Measurements from ENCODE around the gene OR4E2. TPM values are rescaled to one million over a fixed set of nuclear protein-coding genes. Genes with fewer than 3 reads are reported as not detected.

The OR4E2 gene
- total and polyA plus RNA-seq, 12 donors = not detected

- Histone ChIP-seq H3K9me3 (no peaks in the 10 kb centered on the region), H3K27me3 (no peaks in the 10 kb centered on the region), H3K36me3 (no peaks in the 10 kb centered on the region), H3K4me3 (no peak overlapping the region), H3K4me1 (peaks cover 0 to 10% (median 0%) of the 10 kb centered on the region in 9 donors), H3K27ac (no peak overlapping the region)
- ATAC-seq (no peak), DNase-seq (no peak)
- 48 to 100% methylated on average over 1 of the region's 1 CpG for WGBS, 2 donors
- TF ChIP-seq, protein P1, sequence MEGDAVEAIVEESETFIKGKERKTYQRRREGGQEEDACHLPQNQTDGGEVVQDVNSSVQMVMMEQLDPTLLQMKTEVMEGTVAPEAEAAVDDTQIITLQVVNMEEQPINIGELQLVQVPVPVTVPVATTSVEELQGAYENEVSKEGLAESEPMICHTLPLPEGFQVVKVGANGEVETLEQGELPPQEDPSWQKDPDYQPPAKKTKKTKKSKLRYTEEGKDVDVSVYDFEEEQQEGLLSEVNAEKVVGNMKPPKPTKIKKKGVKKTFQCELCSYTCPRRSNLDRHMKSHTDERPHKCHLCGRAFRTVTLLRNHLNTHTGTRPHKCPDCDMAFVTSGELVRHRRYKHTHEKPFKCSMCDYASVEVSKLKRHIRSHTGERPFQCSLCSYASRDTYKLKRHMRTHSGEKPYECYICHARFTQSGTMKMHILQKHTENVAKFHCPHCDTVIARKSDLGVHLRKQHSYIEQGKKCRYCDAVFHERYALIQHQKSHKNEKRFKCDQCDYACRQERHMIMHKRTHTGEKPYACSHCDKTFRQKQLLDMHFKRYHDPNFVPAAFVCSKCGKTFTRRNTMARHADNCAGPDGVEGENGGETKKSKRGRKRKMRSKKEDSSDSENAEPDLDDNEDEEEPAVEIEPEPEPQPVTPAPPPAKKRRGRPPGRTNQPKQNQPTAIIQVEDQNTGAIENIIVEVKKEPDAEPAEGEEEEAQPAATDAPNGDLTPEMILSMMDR (IDR thresholded peaks at IDR 0.05) = no peak
- intact Hi-C loops (cut with DNase I) = no loop called here
Measured at GRCh38 chr14:21656980-21657379, 3.3 kb downstream of the OR4E2 start.

- Histone ChIP-seq H3K4me3 (no peak overlapping the region), H3K9me3 (peaks cover 0 to 8% (median 0%) of the 10 kb centered on the region in 11 donors), H3K36me3 (no peaks in the 10 kb centered on the region), H3K27ac (no peak overlapping the region), H3K4me1 (no peaks in the 10 kb centered on the region), H3K27me3 (no peaks in the 10 kb centered on the region)
- no peak for ATAC-seq
- intact Hi-C loops (cut with DNase I) = no loop called here
- no peak for DNase-seq
- 73 to 77% methylated on average over 3 of the region's 3 CpGs for WGBS, 2 donors
- TF ChIP-seq, protein P1 (IDR thresholded peaks at IDR 0.05) = no peak
Measured at GRCh38 chr14:21668377-21668776, 14.7 kb downstream of the OR4E2 start.

DNA sequence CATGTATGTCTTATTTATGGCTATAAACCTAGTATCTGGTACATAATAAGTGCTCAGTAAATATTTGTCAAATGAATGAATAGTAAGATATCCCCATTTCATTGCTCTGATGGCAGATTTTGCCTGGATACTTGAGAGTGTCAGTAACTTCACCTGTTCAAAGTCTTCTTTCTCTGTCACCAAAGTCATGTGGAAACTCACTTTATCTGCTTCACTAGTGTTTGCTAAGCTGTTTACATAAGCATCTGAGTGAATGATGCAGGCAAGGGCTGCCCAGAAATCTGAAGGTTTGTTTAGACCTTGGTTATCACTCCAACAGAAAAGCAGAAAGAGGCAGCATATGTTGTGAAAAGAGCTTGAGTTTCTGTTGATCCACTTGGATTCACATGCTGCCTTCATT lies 15.6 kb downstream of the OR4E2 start:
- no peak overlapping the region for H3K27ac ChIP-seq
- no peak for DNase-seq
- no peak for ATAC-seq
- H3K9me3 ChIP-seq = peaks cover 0 to 5% (median 0%) of the 10 kb centered on the region in 11 donors
- intact Hi-C loops (cut with DNase I) = no loop called here
- TF ChIP-seq, protein P1 (IDR thresholded peaks at IDR 0.05) = no peak
- H3K4me3 ChIP-seq = no peak overlapping the region
- H3K36me3 ChIP-seq = no peaks in the 10 kb centered on the region
- H3K4me1 ChIP-seq = no peaks in the 10 kb centered on the region
- no peaks in the 10 kb centered on the region for H3K27me3 ChIP-seq

DNA sequence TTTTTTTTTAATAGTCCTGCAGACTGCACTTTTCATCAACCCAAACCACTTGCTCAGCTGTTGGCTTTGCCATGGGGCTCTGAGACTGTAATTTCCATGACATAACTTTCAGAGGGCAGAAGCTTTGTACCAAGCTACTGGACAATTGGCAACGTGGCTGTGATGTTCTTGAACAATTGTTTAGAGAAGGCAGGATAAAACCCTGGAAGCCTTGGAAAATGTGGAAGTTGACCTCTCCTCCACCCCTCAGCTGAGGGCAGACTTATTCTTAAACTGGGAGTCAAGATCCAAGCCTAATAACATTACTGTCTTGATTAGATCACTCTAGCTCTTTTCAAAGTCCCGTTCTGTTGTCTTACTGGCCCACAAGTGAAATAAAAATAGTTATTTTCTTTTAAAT lies 17.7 kb downstream of the OR4E2 start:
- DNase-seq (no peak), ATAC-seq (no peak)
- no peak overlapping the region for H3K27ac ChIP-seq
- no peaks in the 10 kb centered on the region for H3K4me1 ChIP-seq
- TF ChIP-seq, protein P1 (IDR thresholded peaks at IDR 0.05) = no peak
- peaks cover 0 to 17% (median 5%) of the 10 kb centered on the region in 11 donors for H3K9me3 ChIP-seq
- H3K4me3 ChIP-seq = no peak overlapping the region
- 34 to 35% methylated on average over 2 of the region's 2 CpGs for WGBS, 2 donors
- no peaks in the 10 kb centered on the region for H3K27me3 ChIP-seq
- H3K36me3 ChIP-seq = no peaks in the 10 kb centered on the region
- intact Hi-C loops (cut with DNase I) = no loop called here
